ENCODE data around the gene TRPM3.

Gene TRPM3

GRCh38 chr9:70814597-70814996, 306.8 kb downstream of the TRPM3 start:
- in situ Hi-C loops (cut with MboI; ENCODE audit: low pct_unique_long_range_greater_than_20kb, low sequenced_read_pairs, unreplicated experiment): no loop called here
- no peak for TF ChIP-seq CTCF (IDR thresholded peaks at IDR 0.05; ENCODE audit: extremely low read depth, insufficient read depth, missing control alignments)
- no peak for DNase-seq (ENCODE audit: low spot score)

- no peak for DNase-seq (ENCODE audit: low spot score)
- no peak for TF ChIP-seq CTCF (IDR thresholded peaks at IDR 0.05; ENCODE audit: extremely low read depth, insufficient read depth, missing control alignments)
- in situ Hi-C loops (cut with MboI; ENCODE audit: low pct_unique_long_range_greater_than_20kb, low sequenced_read_pairs, unreplicated experiment): no loop called here
These were observed 308.3 kb downstream of the TRPM3 start for GRCh38 chr9:70813141-70813540.

GRCh38 chr9:70811638-70812037, 309.8 kb downstream of the TRPM3 start:
- DNase-seq (ENCODE audit: low spot score): no peak
- no peak for TF ChIP-seq CTCF (IDR thresholded peaks at IDR 0.05; ENCODE audit: extremely low read depth, insufficient read depth, missing control alignments)
- in situ Hi-C loops (cut with MboI; ENCODE audit: low pct_unique_long_range_greater_than_20kb, low sequenced_read_pairs, unreplicated experiment): no loop called here

GRCh38 chr9:70806875-70807274, 314.5 kb downstream of the TRPM3 start:
- no peak for TF ChIP-seq CTCF (IDR thresholded peaks at IDR 0.05; ENCODE audit: extremely low read depth, insufficient read depth, missing control alignments)
- in situ Hi-C loops (cut with MboI; ENCODE audit: low pct_unique_long_range_greater_than_20kb, low sequenced_read_pairs, unreplicated experiment): no loop called here

GRCh38 chr9:70805949-70806348, 315.5 kb downstream of the TRPM3 start:
- DNase-seq (ENCODE audit: low spot score): no peak
- in situ Hi-C loops (cut with MboI; ENCODE audit: low pct_unique_long_range_greater_than_20kb, low sequenced_read_pairs, unreplicated experiment): no loop called here
- no peak for TF ChIP-seq CTCF (IDR thresholded peaks at IDR 0.05; ENCODE audit: extremely low read depth, insufficient read depth, missing control alignments)

More at GRCh38 chr9:70806875-70807274, 314.5 kb downstream of the TRPM3 start:
- no peak for DNase-seq (ENCODE audit: low spot score)

- no peak for TF ChIP-seq CTCF (IDR thresholded peaks at IDR 0.05; ENCODE audit: extremely low read depth, insufficient read depth, missing control alignments)
- in situ Hi-C loops (cut with MboI; ENCODE audit: low pct_unique_long_range_greater_than_20kb, low sequenced_read_pairs, unreplicated experiment): no loop called here
- DNase-seq (ENCODE audit: low spot score): no peak
These were observed 318.5 kb downstream of the TRPM3 start for GRCh38 chr9:70802758-70803436.
